ENCODE data around the gene KLHL36.

KLHL36 gene

DNA sequence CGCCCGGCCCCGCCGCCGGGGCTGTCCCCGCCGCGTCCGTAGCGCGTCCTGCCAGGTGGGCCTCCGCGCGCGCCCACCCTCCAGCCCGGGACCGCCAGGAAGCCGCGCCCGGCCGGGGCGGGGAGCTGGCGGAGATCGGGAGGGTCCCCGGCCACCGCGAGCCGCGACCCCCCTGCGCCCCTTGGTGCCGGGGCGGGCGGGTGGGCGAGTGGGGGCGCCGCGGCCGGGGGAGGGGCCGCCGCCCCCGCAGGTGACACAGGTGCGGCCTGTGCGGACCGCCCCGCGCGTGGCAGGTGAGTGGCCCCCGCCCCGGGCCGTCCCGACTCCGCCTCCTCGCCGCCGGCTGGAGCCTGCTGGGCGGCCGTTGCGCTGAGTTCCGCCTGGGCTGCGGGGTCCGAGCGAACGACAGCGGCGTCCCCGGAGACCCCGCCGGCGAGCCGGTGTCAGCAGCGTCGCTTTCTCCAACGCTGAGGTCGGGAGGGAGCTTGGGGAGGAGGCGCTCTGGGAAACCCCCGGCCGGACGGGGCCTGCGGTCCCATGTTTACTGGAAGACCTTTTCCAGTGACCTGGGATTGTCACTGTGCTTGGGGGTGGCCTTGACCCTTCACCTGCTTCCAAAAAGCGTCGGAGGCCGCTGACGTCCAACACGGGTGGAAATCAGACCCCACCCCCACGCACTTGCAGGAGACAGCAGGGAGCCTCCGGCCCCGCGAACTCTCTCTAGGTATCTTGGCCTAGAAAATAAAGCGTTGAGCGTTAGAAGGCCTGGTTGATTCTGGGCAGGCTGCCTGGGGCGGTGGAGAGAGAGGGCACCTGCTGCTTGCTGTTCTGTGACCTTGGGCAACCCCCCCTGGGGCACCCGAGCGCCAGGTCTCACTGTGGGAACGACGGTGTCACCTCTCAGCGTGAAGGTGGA lies 542 bp downstream of the KLHL36 start:
- DNase-seq: peak; percentile 47 to 64

DNA sequence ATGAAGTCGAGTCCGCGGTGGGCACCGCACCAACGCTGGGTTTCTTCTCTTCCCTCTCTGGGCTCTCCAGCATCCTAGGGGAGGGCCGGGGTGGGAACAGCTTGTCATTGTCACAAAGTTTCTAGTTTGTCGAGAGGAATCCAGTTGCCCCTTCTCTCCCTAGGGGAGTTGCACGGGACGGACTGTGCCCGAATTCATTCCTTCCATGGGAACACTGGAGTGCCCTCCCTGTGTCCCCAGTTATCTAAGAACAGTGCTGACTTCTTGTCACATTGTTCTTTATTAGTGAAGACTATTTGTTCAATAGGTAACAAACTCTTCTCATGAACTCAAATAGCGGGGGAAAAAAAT lies 1.2 kb downstream of the KLHL36 start:
- peak in 1 of 2 experiments; percentile 25 for DNase-seq

DNA sequence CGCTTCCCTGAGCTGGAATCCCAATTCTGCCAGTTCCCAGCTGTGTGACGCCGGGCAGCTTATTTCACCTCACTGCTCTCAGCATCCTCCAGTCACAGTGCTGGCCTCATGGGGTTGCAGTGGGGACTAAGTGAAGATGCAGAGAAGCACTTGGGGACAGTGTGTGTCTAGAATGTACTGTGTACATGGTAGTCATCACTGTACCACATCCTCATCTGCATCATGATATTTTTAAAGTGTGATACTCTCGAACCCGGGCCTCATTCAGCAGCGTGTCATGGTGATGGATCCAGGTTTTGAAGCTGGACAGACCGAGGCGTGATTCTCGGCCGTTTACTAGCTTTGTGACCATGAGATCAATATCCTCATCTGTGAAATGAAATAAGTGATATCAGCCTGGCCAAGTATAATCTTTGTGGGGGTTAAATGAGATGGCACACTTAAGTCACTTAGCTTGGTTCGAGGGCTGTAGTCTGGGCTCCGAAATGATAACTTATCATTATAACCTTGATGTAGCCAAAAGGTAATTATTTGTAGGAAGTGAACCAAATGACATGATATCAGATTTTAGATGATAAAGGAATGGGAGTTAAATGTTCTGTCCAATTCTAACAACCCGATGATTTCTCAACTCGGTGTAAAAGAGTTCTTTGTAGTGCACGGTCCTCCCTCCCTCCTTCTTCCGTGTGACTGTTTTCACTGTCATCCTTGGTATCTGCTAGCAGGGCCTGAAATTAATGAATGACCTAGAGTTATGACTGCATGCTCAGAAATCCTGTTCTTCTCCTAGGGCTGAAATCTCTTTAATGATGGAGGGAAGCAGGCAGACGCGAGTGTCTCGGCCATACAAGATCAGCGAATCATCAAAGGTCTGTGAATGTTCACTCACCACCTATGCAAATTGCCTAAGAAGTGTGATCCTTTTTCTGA lies 2.0 kb downstream of the KLHL36 start:
- no peak for DNase-seq

GRCh38 chr16:84652566-84652965 lies 4.3 kb downstream of the KLHL36 start:
- DNase-seq: no peak

DNA sequence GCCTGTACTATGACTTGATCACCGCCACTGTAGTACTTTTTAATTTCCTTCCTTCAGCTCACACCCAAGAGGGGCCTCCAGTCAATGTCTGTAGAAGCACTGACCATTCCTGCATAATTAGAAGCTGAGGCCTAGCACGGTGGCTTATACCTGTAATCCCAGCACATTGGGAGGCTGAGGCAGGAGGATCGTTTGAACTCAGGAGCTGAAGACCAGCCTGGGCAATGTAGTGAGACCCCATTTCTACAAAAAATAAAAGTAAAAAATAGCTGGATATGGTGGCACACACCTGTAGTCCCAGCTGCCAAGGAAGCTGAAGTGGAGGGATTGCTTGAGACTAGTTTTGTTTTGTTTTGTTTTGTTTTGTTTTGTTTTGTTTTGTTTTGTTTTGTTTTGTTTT lies 5.9 kb downstream of the KLHL36 start:
- DNase-seq: no peak

GRCh38 chr16:84654998-84655397 lies 6.7 kb downstream of the KLHL36 start:
- no peak for DNase-seq

GRCh38 chr16:84656649-84657048 lies 8.3 kb downstream of the KLHL36 start:
- DNase-seq: no peak

DNA sequence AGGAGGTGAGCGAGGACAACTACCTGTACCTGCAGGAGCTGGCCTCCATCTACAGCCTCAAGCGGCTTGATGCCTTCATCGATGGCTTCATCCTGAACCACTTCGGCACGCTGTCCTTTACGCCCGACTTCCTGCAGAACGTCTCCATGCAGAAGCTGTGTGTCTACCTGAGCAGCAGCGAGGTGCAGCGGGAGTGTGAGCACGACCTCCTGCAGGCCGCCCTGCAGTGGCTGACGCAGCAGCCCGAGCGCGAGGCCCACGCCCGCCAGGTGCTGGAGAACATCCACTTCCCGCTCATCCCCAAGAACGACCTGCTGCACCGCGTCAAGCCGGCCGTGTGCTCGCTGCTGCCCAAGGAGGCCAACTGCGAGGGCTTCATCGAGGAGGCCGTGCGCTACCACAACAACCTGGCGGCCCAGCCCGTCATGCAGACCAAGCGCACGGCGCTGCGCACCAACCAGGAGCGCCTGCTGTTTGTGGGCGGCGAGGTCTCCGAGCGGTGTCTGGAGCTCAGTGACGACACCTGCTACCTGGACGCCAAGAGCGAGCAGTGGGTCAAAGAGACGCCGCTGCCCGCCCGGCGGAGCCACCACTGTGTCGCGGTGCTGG lies 9.0 kb downstream of the KLHL36 start:
- DNase-seq: no peak

- no peak for DNase-seq
Measured at GRCh38 chr16:84658690-84659089, 10.4 kb downstream of the KLHL36 start.

DNA sequence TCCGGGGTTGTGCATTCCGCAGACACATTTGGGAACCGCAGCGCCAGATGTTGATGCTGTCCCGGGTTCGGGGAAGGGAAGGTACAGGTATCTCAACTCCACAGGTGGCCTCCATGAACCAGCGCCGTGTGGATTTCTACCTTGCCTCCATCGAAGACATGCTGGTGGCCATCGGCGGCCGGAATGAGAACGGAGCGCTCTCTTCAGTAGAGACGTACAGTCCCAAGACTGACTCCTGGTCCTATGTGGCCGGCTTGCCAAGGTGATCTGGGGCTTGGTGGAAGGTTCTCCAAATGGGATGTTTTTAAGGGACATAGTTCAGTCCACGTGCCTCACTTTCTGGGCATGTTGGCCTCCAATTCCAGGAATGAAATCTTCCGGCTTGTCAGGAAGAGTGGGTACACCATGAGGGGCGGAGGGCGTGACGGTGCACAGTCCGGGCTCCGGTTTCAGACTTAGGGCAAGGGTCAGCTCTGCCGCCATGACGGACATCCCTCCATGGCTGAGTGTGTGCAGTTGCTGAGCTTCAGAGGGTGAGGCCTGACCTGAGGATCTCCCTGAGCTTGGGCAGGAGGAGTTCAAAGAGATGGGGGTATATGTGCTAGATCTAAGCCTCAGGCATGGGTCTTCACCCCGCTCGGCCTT lies 11.5 kb downstream of the KLHL36 start:
- no peak for DNase-seq

GRCh38 chr16:84660973-84661372 lies 12.7 kb downstream of the KLHL36 start:
- no peak for DNase-seq

DNA sequence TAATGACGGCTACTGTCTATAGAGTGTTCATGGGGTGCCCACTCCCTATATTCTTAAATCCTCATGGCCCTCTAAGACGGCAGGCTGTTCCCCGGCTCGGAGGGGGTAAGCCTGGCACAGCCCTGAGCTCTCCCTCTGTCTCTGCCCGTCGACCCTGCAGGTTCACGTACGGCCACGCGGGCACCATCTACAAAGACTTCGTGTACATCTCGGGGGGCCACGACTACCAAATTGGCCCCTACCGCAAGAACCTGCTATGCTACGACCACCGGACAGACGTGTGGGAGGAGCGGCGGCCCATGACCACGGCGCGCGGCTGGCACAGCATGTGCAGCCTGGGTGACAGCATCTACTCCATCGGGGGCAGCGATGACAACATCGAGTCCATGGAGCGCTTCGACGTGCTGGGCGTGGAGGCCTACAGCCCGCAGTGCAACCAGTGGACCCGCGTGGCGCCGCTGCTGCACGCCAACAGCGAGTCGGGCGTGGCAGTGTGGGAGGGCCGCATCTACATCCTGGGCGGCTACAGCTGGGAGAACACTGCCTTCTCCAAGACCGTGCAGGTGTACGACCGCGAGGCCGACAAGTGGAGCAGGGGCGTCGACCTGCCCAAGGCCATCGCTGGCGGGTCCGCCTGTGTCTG lies 13.2 kb downstream of the KLHL36 start:
- DNase-seq: no peak

- DNase-seq: no peak
Measured at GRCh38 chr16:84662471-84662870, 14.2 kb downstream of the KLHL36 start.

DNA sequence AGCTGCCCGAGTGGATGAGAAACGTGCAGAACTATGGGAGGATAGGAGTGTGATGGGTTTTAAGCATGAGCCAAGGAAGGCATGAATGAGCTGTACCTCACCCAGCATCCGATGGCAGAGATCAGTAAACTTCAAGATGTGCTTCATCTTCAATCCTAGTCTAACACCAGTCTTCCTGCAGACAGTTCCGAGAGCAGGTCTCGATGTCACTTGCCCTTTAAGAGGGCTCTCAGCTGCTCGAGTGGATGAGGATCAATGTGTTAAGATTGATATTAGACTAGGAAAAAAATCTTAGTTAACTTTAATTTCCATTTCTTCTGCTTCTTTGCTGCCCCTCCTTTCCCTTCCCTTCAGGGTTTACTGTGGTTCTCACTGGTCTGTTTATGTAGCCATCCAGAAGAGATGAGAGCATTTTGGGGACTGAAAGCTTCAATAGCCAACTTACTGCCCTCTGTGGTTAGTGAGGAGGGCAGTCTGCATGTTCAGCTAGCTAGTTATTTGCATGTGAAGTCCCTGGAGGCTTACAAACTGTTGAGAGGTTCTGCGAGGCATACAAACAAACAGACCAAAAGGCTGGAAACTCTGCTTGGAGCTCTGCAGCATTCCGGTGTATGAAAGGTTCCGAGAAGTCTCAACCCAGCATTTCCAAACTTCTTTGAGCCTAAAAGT lies 15.3 kb downstream of the KLHL36 start:
- DNase-seq: no peak

DNA sequence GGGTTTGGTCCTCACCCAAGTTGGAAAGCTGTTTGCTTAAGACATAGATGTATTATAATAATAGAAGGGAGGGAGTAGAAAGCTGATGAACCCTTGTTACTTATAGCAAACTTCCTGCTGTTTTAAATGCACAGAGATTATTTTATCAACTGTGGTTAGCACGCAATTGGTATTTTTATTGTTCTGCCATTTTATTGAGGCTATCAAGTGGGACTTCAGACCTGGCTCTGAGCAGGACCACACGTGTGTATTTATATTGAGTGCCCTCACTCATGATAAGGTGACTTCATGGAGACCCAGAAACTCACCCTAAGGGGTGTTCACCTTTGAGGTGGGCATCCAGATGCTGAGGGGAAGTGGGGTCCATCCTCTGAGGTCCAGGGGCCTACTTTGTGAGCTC lies 17.0 kb downstream of the KLHL36 start:
- no peak for DNase-seq

DNA sequence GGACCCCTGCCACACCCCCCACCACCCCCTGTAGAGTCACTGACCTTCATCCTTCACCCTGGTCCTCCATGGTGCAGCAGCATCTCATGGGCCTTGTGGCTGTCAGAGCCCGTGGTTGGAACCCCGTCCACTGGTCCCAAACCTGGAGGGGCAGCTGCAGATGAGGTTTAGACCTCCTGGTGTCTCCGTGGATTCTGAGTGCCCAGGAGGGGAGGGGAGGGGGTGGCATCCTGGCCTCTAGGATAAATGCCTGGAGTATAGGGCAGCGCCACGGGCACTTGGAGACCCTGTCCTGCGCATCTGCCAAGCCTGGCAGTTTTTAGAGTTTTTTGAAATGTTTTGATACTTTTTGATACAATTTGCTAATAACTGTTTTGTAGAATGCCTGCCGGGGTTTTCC lies 17.5 kb downstream of the KLHL36 start:
- no peak for DNase-seq

- DNase-seq: no peak
Measured at GRCh38 chr16:84667600-84668309, 19.4 kb downstream of the KLHL36 start.

DNA sequence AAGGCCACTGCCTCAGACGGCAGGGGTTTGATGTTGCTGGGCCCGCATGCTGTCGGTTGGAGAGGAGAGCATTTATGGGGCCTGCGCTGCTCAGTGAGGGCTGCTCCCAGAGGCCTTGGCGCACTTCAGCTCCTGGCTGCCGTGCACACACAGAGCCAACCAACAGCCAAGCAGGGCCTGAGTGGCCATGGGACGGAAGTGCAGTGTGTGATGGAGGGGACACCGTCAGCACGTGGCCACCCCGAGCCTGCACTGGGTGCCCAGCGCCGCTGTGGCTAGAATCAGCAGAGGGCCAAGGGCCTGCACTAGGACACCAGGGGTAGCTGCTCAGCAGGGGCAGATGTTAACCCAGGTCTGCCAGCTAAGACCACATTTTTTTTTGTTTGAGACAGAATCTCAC lies 21.8 kb downstream of the KLHL36 start:
- no peak for DNase-seq

- peak; percentile 86 to 89 for DNase-seq
Measured at GRCh38 chr16:84672276-84673202, 24.2 kb downstream of the KLHL36 start.

GRCh38 chr16:84673203-84673535 lies 24.9 kb downstream of the KLHL36 start:
- DNase-seq: no peak

All from activated T-cell treated with anti-CD3 and anti-CD28 coated beads, Interleukin-2, amount 50 U/mL, for 48 hours (primary cell).